Activated CD4-positive, alpha-beta memory T cell treated with anti-CD3 and anti-CD28 coated beads, Interleukin-2, amount 10 ng/mL, durations not matched to agents 7 days and 5 days (primary cell): Measurements from ENCODE around the gene APOM. TPM values are rescaled to one million over a fixed set of nuclear protein-coding genes. Genes with fewer than 3 reads are reported as not detected.

Source experiments
- CTCF ChIA-PET: fragments of 350-600 bp; sonication (Branson Sonifier 250); formaldehyde crosslinking; loops from one replicate; lab custom pipeline; 2021; ENCODE audit warnings: antibody characterized with exemption, inconsistent platforms; lab: Charles Lee
- POLR2A ChIA-PET: fragments of 350-600 bp; sonication (Branson Sonifier 250); formaldehyde crosslinking; loops from one replicate; lab custom pipeline; 2021; ENCODE audit warnings: antibody characterized with exemption; lab: Charles Lee
- DNase-seq: peaks from one replicate; pipeline ENCODE4 v3.0.0-alpha.2; 2020
- H3K27ac Mint-ChIP-seq: one replicate; pipeline ENCODE4 v1.8.0; 2021; ENCODE audit warnings: mild to moderate bottlenecking, mixed read lengths
- H3K27me3 Mint-ChIP-seq: one replicate; pipeline ENCODE4 v1.8.0; 2021; ENCODE audit warnings: mixed read lengths
- H3K36me3 Mint-ChIP-seq: one replicate; pipeline ENCODE4 v1.8.0; 2021; ENCODE audit warnings: low read depth, mixed read lengths
- H3K4me1 Mint-ChIP-seq: one replicate; pipeline ENCODE4 v1.8.0; 2021; ENCODE audit warnings: mixed read lengths
- H3K4me3 Mint-ChIP-seq: one replicate; pipeline ENCODE4 v1.8.0; 2021; ENCODE audit warnings: mild to moderate bottlenecking, mixed read lengths
- H3K9me3 Mint-ChIP-seq: one replicate; pipeline ENCODE4 v1.8.0; 2021; ENCODE audit warnings: mixed read lengths
- total RNA-seq, 2 experiments: library from RNA; stranded (reverse); gene quantifications; one replicate each; pipeline ENCODE4 v1.2.3, GENCODE V29; 2021

Gene APOM
- 1 to 10 TPM; 2.9 to 3.6 TPM for total RNA-seq

DNA sequence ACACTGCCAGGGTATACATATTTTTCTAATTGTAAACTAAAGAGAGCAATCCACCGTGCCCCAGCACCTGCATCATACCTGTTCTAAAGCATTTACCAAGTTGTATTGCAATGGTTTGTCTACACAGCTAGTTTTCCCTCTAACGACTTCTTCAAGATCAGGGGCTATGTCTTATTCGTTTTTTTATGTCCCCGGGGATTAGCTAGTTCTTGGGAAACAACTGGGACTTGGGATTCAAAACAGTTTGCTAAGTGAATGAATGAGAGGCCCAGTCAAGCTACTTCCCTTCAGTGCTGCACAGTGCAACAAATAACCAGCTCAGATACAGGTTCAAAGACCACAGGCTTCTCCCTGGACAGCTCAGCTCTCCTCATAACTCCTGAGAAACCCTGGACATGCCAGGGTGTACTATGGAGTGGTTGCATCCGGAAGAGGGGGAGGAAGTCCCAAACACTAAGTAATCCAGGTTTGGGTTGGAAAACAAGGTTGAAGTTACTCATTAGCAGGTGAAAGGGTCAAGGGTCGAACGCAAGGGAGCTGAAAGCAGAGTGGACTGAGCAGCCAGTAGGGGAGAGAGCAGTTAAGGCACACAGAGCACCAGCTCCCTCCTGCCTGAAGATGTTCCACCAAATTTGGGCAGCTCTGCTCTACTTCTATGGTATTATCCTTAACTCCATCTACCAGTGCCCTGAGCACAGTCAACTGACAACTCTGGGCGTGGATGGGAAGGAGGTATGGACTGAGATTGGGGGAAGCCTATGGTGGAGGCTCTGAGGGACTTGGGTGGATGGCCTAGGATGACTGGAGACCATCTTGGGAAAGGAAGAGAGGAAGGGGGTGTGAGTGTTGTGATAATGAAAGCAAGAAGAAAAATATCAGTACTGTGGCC is at the start of gene APOM:
Gene APOM, plus strand, starts transcription at position 546 of the 889 bp plus-strand sequence. Its CDS starts 73 bp downstream, at position 619.
- ChIA-PET POLR2A (interaction anchor here (1.0 to 9.8 kb wide), 6 partner anchors 9 to 247 kb away, joined by 3 to 278 read pairs (median 4); partner anchors contain the start of genes C6orf47, CSNK2B, GPANK1 and MSH5), CTCF (interaction anchor here (0.9 to 1.4 kb wide), 2 partner anchors 57 to 104 kb away, joined by 3 to 4 read pairs; no protein-coding TSS in a partner anchor)
- Mint-ChIP-seq H3K27me3 (no peaks in the 10 kb centered on the region), H3K4me3 (no peak within 1 kb of the TSS), H3K36me3 (peaks cover 72% of the 10 kb centered on the region), H3K4me1 (peaks cover 74% of the 10 kb centered on the region), H3K9me3 (no peaks in the 10 kb centered on the region), H3K27ac (peak within 1 kb of the TSS; percentile 34)
- DNase-seq = no peak

DNA sequence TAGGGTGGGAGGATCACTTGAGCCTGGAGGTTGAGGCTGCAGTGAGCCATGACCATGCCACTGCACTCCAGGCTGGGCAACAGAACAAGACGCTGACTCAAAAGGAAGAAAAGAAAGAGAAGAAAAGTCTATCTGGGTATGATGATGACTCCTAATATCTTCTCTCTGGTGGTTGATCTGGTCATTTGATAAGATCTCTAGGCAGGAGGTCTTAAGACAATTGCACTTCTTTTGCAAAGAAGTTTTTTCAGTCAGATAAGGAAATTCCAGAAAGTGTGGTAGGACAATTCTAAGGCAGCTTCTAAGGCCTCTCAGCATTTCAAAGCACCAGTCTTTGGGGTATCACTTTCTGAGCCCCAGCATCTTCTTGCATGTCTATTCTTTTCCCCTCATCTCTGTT is 48.4 kb upstream of the APOM start:
- H3K36me3 Mint-ChIP-seq = no peaks in the 10 kb centered on the region
- POLR2A ChIA-PET = interaction anchor here (0.7 to 1.2 kb wide), 3 partner anchors 13 to 132 kb away, joined by 3 read pairs; partner anchors contain the start of gene MSH5
- H3K9me3 Mint-ChIP-seq = no peaks in the 10 kb centered on the region
- H3K27me3 Mint-ChIP-seq = peaks cover 6% of the 10 kb centered on the region
- no peak overlapping the region for H3K4me3 Mint-ChIP-seq
- CTCF ChIA-PET = interaction anchor here (1.2 to 2.9 kb wide), 2 partner anchors 9 to 56 kb away, joined by 6 to 9 read pairs; no protein-coding TSS in a partner anchor
- no peak overlapping the region for H3K27ac Mint-ChIP-seq
- H3K4me1 Mint-ChIP-seq = peaks cover 10% of the 10 kb centered on the region
- DNase-seq = no peak

DNA sequence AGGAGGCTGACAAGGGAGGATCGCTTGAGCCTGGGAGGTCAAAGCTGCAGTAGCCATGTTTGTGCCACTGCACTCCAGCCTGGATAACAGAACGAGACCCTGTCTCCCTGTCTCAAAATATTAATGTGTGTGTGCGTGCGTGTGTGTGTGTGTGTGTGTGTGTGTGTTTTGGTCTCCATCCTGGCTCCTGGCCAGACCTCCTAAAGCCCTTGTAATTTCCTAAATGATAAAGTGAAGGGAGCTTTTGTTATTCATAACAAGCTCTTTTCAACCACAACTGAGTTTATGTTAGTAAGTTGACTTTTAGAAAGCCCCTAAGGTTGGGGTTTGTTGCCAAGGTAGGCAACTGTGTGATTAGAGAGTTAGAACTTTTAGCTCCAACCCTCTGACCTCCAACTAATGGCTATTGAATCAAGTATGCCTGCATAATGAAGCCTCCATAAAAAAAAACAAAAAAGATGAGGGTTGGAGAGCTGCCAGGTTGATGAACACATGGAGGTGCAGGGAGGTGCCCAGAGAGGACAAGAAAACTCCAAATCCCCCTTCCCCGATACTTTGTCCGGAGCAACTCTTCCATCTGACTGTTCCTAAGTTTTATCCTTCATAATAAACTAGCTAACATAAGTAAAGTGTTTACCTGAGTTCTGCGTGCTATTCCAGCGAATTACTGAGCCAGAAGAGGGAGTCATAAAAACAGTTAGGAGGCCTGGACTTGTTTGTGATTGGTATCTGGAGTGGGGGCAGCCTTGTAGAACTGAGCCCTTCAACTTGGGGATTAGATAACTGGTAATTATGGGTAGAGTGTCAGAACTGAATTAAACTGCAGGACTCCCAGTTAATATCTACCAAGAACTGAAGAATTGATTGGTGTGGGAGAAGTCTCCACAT is 45.9 kb upstream of the APOM start:
- ChIA-PET POLR2A (interaction anchor here (1.2 to 1.5 kb wide), 4 partner anchors 11 to 68 kb away, joined by 3 to 6 read pairs (median 4); partner anchors contain the start of genes BAG6, DDX39B, PRRC2A and TNF), CTCF (interaction anchor here (0.7 to 1.6 kb wide), 4 partner anchors 11 to 61 kb away, joined by 3 to 7 read pairs (median 3); partner anchors contain the start of gene TNF)
- H3K4me1 Mint-ChIP-seq = peaks cover 13% of the 10 kb centered on the region
- H3K27me3 Mint-ChIP-seq = peaks cover 2% of the 10 kb centered on the region
- H3K4me3 Mint-ChIP-seq = no peak overlapping the region
- no peak overlapping the region for H3K27ac Mint-ChIP-seq
- DNase-seq = no peak
- no peaks in the 10 kb centered on the region for H3K9me3 Mint-ChIP-seq
- no peaks in the 10 kb centered on the region for H3K36me3 Mint-ChIP-seq

DNA sequence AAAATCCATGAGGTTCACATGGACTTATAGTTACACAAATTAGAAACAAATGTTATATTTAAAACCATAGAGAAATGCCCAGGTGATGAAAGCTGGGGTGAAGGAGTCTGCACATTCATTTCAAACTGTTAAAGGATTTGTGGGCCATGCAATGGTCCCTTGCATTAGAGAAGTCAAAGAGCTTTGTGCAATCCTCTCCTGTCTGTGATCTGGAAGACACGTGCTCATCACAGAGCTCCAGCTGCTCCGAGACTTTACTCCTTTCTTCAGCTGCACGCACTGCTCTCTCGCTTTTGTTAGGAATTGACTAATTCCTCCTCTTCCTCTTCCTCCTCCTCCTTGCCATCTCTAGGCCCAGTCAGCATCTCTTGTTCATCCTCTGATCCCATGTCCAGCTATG is 44.7 kb upstream of the APOM start:
- ChIA-PET POLR2A (interaction anchor here (0.7 to 1.5 kb wide), 5 partner anchors 11 to 69 kb away, joined by 3 to 5 read pairs (median 3); partner anchors contain the start of genes BAG6, DDX39B and TNF), CTCF (interaction anchor here (0.7 to 1.7 kb wide), 2 partner anchors 13 to 127 kb away, joined by 3 to 10 read pairs; no protein-coding TSS in a partner anchor)

DNA sequence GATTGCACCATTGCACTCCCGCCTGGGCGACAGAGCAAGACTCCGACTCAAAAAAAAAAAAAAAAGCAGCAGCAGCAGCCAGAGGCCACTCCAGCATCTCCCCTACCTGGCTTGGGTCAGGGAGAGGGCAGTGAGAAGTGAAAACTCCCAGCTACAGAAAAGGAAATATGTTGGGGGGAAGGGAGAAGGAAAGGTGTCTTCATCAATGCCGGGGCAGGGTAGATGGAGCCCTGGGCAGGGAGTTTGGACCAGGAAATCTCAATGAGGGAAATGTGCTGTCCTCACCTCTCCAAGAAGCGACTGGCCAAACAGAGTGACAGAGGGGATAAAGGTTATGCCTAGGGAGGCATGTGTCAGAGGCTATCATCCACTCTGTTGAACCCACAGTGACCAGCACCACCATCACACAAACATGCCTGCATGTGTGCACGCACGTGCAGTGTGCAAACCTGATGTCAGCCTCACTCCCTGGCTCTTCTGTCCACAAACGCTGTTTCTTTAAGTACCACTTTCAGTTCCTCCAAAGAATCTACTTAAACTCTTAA is 41.5 kb upstream of the APOM start:
- ChIA-PET CTCF (interaction anchor here (0.7 to 1.9 kb wide), 3 partner anchors 16 to 63 kb away, joined by 3 to 13 read pairs (median 6); no protein-coding TSS in a partner anchor), POLR2A (no interaction called here)
- H3K27ac Mint-ChIP-seq = no peak overlapping the region
- H3K27me3 Mint-ChIP-seq = peaks cover 2% of the 10 kb centered on the region
- H3K36me3 Mint-ChIP-seq = no peaks in the 10 kb centered on the region
- H3K9me3 Mint-ChIP-seq = no peaks in the 10 kb centered on the region
- peaks cover 27% of the 10 kb centered on the region for H3K4me1 Mint-ChIP-seq
- no peak overlapping the region for H3K4me3 Mint-ChIP-seq
- DNase-seq = no peak

More for the DNA sequence above, 44.7 kb upstream of the APOM start:
- peaks cover 24% of the 10 kb centered on the region for H3K4me1 Mint-ChIP-seq
- H3K27ac Mint-ChIP-seq = no peak overlapping the region
- no peaks in the 10 kb centered on the region for H3K9me3 Mint-ChIP-seq
- no peak for DNase-seq
- H3K4me3 Mint-ChIP-seq = no peak overlapping the region
- no peaks in the 10 kb centered on the region for H3K36me3 Mint-ChIP-seq
- peaks cover 2% of the 10 kb centered on the region for H3K27me3 Mint-ChIP-seq

DNA sequence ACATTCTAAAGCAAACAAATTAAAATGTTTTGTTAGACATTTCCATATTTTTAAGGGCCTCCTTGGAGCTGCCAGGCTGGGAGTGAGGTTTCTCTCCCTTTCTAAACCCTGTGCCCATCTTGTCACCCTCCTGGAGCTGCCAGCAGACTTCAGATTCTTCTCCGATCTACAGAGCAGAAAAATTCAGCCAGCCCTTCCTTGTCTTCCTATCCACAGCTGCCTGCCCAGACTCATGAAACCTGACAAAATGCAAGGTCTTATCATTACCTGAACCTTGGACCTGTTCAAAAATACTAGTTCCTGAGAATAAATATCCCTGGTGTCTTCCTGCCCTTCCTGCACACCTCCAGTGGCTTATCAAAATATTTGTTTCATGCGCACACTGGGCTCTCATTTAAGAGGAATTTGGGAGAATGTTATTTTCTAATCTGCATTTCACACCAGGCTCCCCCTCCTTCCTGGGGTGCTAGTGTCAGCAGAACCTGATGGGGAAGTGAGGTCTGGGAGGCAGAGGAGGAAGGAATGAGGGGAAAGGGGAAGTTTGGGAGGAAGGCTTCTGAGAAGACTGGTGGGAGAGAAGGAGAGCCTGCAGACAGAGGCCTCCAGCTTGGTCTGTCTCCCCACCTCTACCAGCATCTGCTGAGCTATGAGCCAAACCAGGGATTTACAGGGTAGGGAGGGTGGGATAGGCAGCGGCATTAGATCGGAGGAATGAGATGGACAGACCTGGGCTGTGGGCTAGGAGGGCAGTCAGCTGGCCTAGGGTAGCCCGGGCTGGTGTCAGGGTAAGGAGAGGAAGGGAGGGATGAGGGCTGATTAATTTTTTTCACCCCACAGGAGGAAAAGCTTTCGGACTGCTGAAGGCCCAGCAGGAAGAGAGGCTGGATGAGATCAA is 40.8 kb upstream of the APOM start, which contains the start of gene AIF1:
Gene AIF1, plus strand, starts transcription at position 551 of the 895 bp plus-strand sequence. Its CDS starts 96 bp downstream, at position 647.
- ChIA-PET POLR2A (interaction anchor here (0.6 to 1.1 kb wide), 2 partner anchors 17 to 68 kb away, joined by 3 to 4 read pairs; partner anchors contain the start of gene NFKBIL1), CTCF (interaction anchor here (1.8 kb wide), 1 partner anchor 17 kb away, joined by 4 read pairs; no protein-coding TSS in a partner anchor)
- DNase-seq = no peak
- Mint-ChIP-seq H3K9me3 (no peaks in the 10 kb centered on the region), H3K36me3 (no peaks in the 10 kb centered on the region), H3K4me3 (peak within 1 kb of the TSS; percentile 16), H3K27me3 (peaks cover 2% of the 10 kb centered on the region), H3K27ac (peak within 1 kb of the TSS; percentile 12), H3K4me1 (peaks cover 32% of the 10 kb centered on the region)

DNA sequence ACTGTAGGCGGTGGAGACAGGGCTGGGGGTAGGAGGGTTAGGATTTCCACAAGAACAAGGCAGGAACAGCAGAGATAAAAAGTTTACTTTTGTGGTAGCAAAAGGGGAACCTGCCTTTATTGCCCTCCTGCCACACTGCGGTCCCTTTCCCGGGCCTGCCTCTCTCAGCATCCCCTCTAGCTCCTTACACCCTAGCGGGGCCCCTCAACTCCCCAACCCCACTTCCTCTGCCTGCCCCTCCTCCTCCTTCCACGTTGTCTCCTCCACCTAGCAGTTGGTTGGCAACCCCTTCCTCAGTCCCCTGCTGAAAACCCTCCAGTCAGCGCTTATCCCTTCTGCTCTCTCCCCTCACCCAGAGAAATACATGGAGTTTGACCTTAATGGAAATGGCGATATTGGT is 39.9 kb upstream of the APOM start:
- Mint-ChIP-seq H3K9me3 (no peaks in the 10 kb centered on the region), H3K27me3 (peaks cover 2% of the 10 kb centered on the region), H3K36me3 (no peaks in the 10 kb centered on the region), H3K4me1 (peaks cover 32% of the 10 kb centered on the region), H3K27ac (peak overlapping the region; percentile 12), H3K4me3 (peak overlapping the region; percentile 16)
- POLR2A ChIA-PET = interaction anchor here (1.1 to 1.3 kb wide), 2 partner anchors 40 to 69 kb away, joined by 4 read pairs; partner anchors contain the start of genes NFKBIL1 and TNF
- DNase-seq = no peak
- CTCF ChIA-PET = interaction anchor here (0.5 to 1.8 kb wide), 3 partner anchors 17 to 455 kb away, joined by 3 to 4 read pairs (median 4); partner anchors contain the start of gene DDX39B

DNA sequence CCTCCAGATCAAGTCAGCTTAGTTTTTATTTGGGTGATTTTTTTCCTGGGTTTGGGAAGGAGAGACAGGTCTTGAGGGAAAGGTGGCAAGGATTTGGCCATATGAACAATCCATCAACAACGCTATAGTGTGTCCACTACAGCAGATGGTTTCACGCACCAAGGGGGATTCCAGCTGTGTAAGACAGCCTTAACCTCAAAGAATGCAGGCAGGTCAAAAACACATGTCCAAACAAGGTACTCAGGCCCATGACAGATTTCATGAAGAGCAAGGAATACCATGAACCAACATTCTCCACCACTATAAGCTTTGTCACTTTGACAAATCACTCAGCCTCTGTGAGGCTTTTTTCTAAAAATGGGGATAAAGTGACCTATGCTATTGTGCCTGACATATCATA is 38.7 kb upstream of the APOM start:
- H3K9me3 Mint-ChIP-seq = no peaks in the 10 kb centered on the region
- peaks cover 12% of the 10 kb centered on the region for H3K36me3 Mint-ChIP-seq
- no peaks in the 10 kb centered on the region for H3K27me3 Mint-ChIP-seq
- no peak overlapping the region for H3K4me3 Mint-ChIP-seq
- peaks cover 40% of the 10 kb centered on the region for H3K4me1 Mint-ChIP-seq
- ChIA-PET POLR2A (interaction anchor here (0.9 to 1.3 kb wide), 2 partner anchors 42 to 66 kb away, joined by 3 to 4 read pairs; partner anchors contain the start of gene TNF), CTCF (interaction anchor here (3.1 kb wide), 1 partner anchor 19 kb away, joined by 15 read pairs; no protein-coding TSS in a partner anchor)
- no peak overlapping the region for H3K27ac Mint-ChIP-seq
- DNase-seq = no peak

DNA sequence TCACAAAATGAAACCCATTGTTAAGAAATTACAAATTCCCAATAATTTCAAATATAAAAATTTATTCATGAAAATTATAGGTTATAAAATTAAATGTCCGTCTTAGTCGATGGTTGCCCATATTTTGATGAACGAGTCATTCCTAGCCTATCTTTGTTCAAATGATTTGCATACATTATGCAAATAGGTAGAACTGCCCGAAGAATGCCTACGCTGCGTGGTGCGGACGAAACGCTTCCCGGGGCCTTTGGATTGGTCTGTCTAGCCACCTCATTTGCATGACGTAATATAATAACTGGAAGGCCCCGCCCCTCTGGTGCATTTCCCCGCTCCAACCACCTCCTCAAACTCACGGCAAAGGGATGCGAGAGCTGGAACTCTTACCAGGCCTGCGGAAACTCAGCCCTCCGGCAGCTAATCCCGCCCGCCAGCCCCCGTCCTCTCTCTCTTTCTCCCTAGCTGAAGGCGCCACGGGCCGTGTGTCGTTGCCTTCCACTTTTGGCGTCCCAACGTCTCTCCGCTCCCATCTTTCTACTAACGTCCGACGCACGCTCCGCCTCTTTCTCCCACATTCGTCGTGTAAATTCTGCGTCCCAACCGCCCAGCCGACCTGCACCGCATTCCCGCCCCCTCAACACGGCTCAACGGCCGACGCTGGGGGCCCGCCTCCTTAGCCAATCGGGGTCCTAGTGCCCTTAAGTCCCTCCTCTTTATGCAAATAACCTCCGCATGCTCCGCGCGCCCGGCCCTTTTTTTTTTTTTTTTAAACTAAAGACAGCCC is 35.7 kb upstream of the APOM start:
- ChIA-PET CTCF (interaction anchor here (0.7 to 1.4 kb wide), 3 partner anchors 22 to 150 kb away, joined by 3 to 4 read pairs (median 4); partner anchors contain the start of gene ATP6V1G2), POLR2A (interaction anchor here (0.6 to 4.1 kb wide), 21 partner anchors 11 to 576 kb away, joined by 3 to 60 read pairs (median 6); partner anchors contain the start of genes BAG6, C6orf47, DDX39B and GPANK1)
- Mint-ChIP-seq H3K4me1 (peaks cover 50% of the 10 kb centered on the region), H3K36me3 (peaks cover 40% of the 10 kb centered on the region), H3K27ac (peak overlapping the region; percentile 95), H3K27me3 (no peaks in the 10 kb centered on the region), H3K9me3 (no peaks in the 10 kb centered on the region), H3K4me3 (peak overlapping the region; percentile 81)
- peak; percentile 98 for DNase-seq
